Right ventricle myocardium superior (tissue), 1 donor: ENCODE measurements around the gene MAPK6. TPM values are rescaled to one million over a fixed set of nuclear protein-coding genes. Genes with fewer than 3 reads are reported as not detected.
"Not testable (repeated sequence)": the region's sequence is repeated elsewhere in the genome, so short reads cannot be mapped to it uniquely, and the experiment has no call there.

ENCODE experiments used
- ATAC-seq: fragments of 200-7000 bp; cut with Tn5 transposase; one replicate; pipeline ENCODE4 v1.9.1; 2020; ENCODE audit warnings: mild to moderate bottlenecking; ENCODE audit not compliant: poor library complexity
- DNase-seq: peaks from one replicate; pipeline ENCODE4 v3.0.0-alpha.2; 2020
- intact Hi-C: fragments of 100-400 bp; cut with DNase I; formaldehyde crosslinking; loops from one replicate; pipeline ENCODE4 v1.11.2; 2022
- total RNA-seq: library from RNA; stranded (reverse); fragmentation: NEBNext Ultra II Directional; extraction: Animal tissue kit (Norgen Biotek cat#: 25700); gene quantifications from one replicate; pipeline ENCODE4 v1.2.1, GENCODE V29; 2021
- donor health status: DM: no; HTN: yes; CAD: no; lungs with severe emphysema.

Gene MAPK6
- total RNA-seq, 1 donor from 2014 or later = 17.6 TPM

GRCh38 chr15:52030010-52030409, 11.0 kb downstream of the MAPK6 start:
- ATAC-seq (no peak), DNase-seq (no peak)
- intact Hi-C loops = no loop called here

GRCh38 chr15:52031556-52031955, 12.5 kb downstream of the MAPK6 start:
- intact Hi-C loops = no loop called here
- no peak for DNase-seq
- no peak for ATAC-seq

- intact Hi-C loops = no loop called here
- ATAC-seq = no peak
Measured at GRCh38 chr15:52037889-52038505, 19.0 kb downstream of the MAPK6 start.

GRCh38 chr15:52039925-52040781, 21.1 kb downstream of the MAPK6 start:
- ATAC-seq = peak; percentile 67
- DNase-seq = no peak
- intact Hi-C loops = no loop called here

More at GRCh38 chr15:52037889-52038505, 19.0 kb downstream of the MAPK6 start:
- DNase-seq = no peak

GRCh38 chr15:52042051-52042851, 23.2 kb downstream of the MAPK6 start:
- DNase-seq (no peak), ATAC-seq (no peak)
- intact Hi-C loops = no loop called here

- intact Hi-C loops, ATAC-seq, DNase-seq: not testable (repeated sequence)
Measured at GRCh38 chr15:52045795-52046298, 26.8 kb downstream of the MAPK6 start.

- ATAC-seq = peak; percentile 83
- DNase-seq, intact Hi-C loops: not testable (repeated sequence)
Measured at GRCh38 chr15:52046552-52046951, 27.5 kb downstream of the MAPK6 start.

- DNase-seq (no peak), ATAC-seq (no peak)
- intact Hi-C loops = no loop called here
Measured at GRCh38 chr15:52050416-52050815, 31.4 kb downstream of the MAPK6 start.

- ATAC-seq (no peak), DNase-seq (no peak)
- intact Hi-C loops = no loop called here
Measured at GRCh38 chr15:52052066-52052935, 33.3 kb downstream of the MAPK6 start.

GRCh38 chr15:52054381-52054780, 35.4 kb downstream of the MAPK6 start:
- intact Hi-C loops = no loop called here
- ATAC-seq (no peak), DNase-seq (no peak)

- DNase-seq, ATAC-seq, intact Hi-C loops: not testable (repeated sequence)
Measured at GRCh38 chr15:52054858-52055257, 35.8 kb downstream of the MAPK6 start.

- DNase-seq (no peak), ATAC-seq (no peak)
- intact Hi-C loops = no loop called here
Measured at GRCh38 chr15:52056001-52056400, 37.0 kb downstream of the MAPK6 start.

- intact Hi-C loops = no loop called here
- no peak for ATAC-seq
- DNase-seq = no peak
Measured at GRCh38 chr15:52056496-52056895, 37.5 kb downstream of the MAPK6 start.

GRCh38 chr15:52057996-52058395, 39.0 kb downstream of the MAPK6 start:
- intact Hi-C loops = no loop called here
- no peak for ATAC-seq
- no peak for DNase-seq

- DNase-seq = no peak
- no peak for ATAC-seq
- intact Hi-C loops = no loop called here
Measured at GRCh38 chr15:52060501-52060900, 41.5 kb downstream of the MAPK6 start.

- no peak for ATAC-seq
- no peak for DNase-seq
- intact Hi-C loops = no loop called here
Measured at GRCh38 chr15:52066842-52067544, 48.0 kb downstream of the MAPK6 start.

GRCh38 chr15:52067545-52067926, 48.5 kb downstream of the MAPK6 start:
- ATAC-seq (no peak), DNase-seq (no peak)
- intact Hi-C loops = no loop called here
